OCI-LY1 (cell line): ENCODE data around the gene HIF1AN.

ENCODE experiments used
- CTCF ChIP-seq: fragments of 200-600 bp; sonication (generic), shearing (Covaris generic); IDR thresholded peaks from 2 replicates; pipeline ENCODE4 v1.5.1; 2017; ENCODE audit warnings: mild to moderate bottlenecking, antibody characterized with exemption, low read length, moderate library complexity, mixed read lengths
- EZH2 ChIP-seq: fragments of 200-600 bp; sonication (generic), shearing (Covaris generic); IDR thresholded peaks from 2 replicates; pipeline ENCODE4 v1.8.0; 2017; ENCODE audit warnings: borderline replicate concordance, mixed run types, mild to moderate bottlenecking, antibody characterized with exemption, low read length, moderate library complexity, mixed read lengths

- TF ChIP-seq CTCF (no peak), EZH2 (no peak)
Observed at GRCh38 chr10:100489396-100489795, 46.3 kb upstream of the HIF1AN start.
